Measurements from ENCODE around the gene TSHZ2. TPM values are rescaled to one million over a fixed set of nuclear protein-coding genes. Genes with fewer than 3 reads are reported as not detected.
A peak's percentile ranks its signal among the peaks of the same experiment; 100 is the strongest.

Gene TSHZ2
- total RNA-seq, 1 donor from 2014 or later, result 0.77 TPM

- peak in 1 of 2 donors; percentile 46 for DNase-seq (ENCODE audit: low read depth in 2 of 2)
These were observed 185.6 kb downstream of the TSHZ2 start for GRCh38 chr20:53157443-53158408.

- DNase-seq (ENCODE audit: low read depth in 2 of 2), result no peak
These were observed 187.0 kb downstream of the TSHZ2 start for GRCh38 chr20:53159160-53159559.

GRCh38 chr20:53161073-53161472 lies 188.9 kb downstream of the TSHZ2 start:
- no peak for DNase-seq (ENCODE audit: low read depth in 2 of 2)

- DNase-seq (ENCODE audit: low read depth in 2 of 2), result no peak
These were observed 189.3 kb downstream of the TSHZ2 start for GRCh38 chr20:53161473-53161872.

- peak in 1 of 2 donors; percentile 5 for DNase-seq (ENCODE audit: low read depth in 2 of 2)
These were observed 190.2 kb downstream of the TSHZ2 start for GRCh38 chr20:53162251-53162835.

GRCh38 chr20:53163486-53163885 lies 191.3 kb downstream of the TSHZ2 start:
- no peak for DNase-seq (ENCODE audit: low read depth in 2 of 2)

- DNase-seq (ENCODE audit: low read depth in 2 of 2), result no peak
These were observed 191.9 kb downstream of the TSHZ2 start for GRCh38 chr20:53164072-53164471.

GRCh38 chr20:53165452-53165851 lies 193.3 kb downstream of the TSHZ2 start:
- DNase-seq (ENCODE audit: low read depth in 2 of 2), result no peak

- DNase-seq (ENCODE audit: low read depth in 2 of 2), result no peak
These were observed 196.3 kb downstream of the TSHZ2 start for GRCh38 chr20:53168491-53168890.

GRCh38 chr20:53170196-53170595 lies 198.0 kb downstream of the TSHZ2 start:
- no peak for DNase-seq (ENCODE audit: low read depth in 2 of 2)

- DNase-seq (ENCODE audit: low read depth in 2 of 2), result no peak
These were observed 198.9 kb downstream of the TSHZ2 start for GRCh38 chr20:53171065-53171464.

- DNase-seq (ENCODE audit: low read depth in 2 of 2), result no peak
These were observed 202.3 kb downstream of the TSHZ2 start for GRCh38 chr20:53174454-53174853.

GRCh38 chr20:53175135-53175780 lies 203.1 kb downstream of the TSHZ2 start:
- no peak for DNase-seq (ENCODE audit: low read depth in 2 of 2)

GRCh38 chr20:53176134-53176533 lies 204.0 kb downstream of the TSHZ2 start:
- no peak for DNase-seq (ENCODE audit: low read depth in 2 of 2)

GRCh38 chr20:53177687-53178086 lies 205.5 kb downstream of the TSHZ2 start:
- no peak for DNase-seq (ENCODE audit: low read depth in 2 of 2)

GRCh38 chr20:53179749-53180148 lies 207.6 kb downstream of the TSHZ2 start:
- no peak for DNase-seq (ENCODE audit: low read depth in 2 of 2)

- DNase-seq (ENCODE audit: low read depth in 2 of 2), result no peak
These were observed 208.8 kb downstream of the TSHZ2 start for GRCh38 chr20:53180928-53181362.

GRCh38 chr20:53181866-53182376 lies 209.8 kb downstream of the TSHZ2 start:
- no peak for DNase-seq (ENCODE audit: low read depth in 2 of 2)

- DNase-seq (ENCODE audit: low read depth in 2 of 2), result no peak
These were observed 211.0 kb downstream of the TSHZ2 start for GRCh38 chr20:53183181-53183580.

- DNase-seq (ENCODE audit: low read depth in 2 of 2), result no peak
These were observed 214.5 kb downstream of the TSHZ2 start for GRCh38 chr20:53186635-53187034.

GRCh38 chr20:53187392-53188068 lies 215.4 kb downstream of the TSHZ2 start:
- DNase-seq (ENCODE audit: low read depth in 2 of 2), result no peak

All from dermis microvascular lymphatic vessel endothelial cell (primary cell).